Measurements from ENCODE around the gene PCNX1. TPM values are rescaled to one million over a fixed set of nuclear protein-coding genes. Genes with fewer than 3 reads are reported as not detected.
A peak's percentile ranks its signal among the peaks of the same experiment; 100 is the strongest.

Gene PCNX1
- polyA plus RNA-seq, 1 donor = 23.9 TPM

DNA sequence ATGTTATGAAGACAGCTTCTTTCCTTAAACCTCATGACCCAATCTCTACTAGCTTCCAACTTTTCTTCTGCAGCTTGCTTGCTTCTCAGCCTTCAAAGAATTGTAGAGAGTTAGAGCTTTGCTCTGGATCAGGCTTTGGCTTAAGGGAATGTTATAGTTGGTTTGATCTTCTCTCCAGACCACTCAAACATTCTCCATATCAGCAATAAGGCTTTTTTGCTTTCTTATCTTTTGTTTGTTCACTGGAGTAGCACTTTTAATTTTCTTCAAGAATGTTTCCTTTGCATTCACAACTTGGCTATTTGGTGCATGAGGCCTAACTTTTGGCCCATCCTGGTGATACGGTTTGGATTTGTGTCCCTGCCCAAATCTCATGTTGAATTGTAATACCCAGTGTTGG is 163.8 kb downstream of the PCNX1 start:
- no peak for DNase-seq (ENCODE audit: low read depth)

DNA sequence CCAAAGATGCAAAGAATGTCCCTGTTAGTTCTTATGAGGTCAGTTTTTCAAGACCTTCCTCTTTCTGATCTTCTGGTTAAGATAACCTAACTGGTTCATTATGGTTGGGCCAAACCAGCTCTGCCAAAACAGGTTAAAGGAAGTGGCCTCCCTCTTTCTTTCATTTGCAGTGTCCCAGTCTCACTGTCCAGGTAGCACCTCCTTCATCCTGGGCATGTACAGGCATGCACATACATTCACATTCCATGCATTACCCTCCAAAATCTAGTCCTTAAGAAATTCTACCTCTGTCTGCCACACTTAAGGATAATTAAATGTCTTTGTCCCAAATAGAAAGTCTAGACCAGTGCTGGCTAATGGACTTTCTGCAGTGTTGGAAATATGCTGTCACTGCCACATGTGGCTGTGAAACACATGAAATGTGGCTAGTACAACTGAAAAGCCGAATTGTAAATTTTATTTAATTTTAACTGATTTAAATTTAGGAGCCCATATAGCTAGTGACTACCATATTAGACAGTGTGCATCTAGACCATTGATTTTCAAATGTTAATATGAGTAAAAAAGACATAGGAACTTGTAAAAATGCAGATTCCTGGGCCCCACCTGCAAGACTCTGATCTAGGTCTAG is 169.3 kb downstream of the PCNX1 start:
- no peak for DNase-seq (ENCODE audit: low read depth)

DNA sequence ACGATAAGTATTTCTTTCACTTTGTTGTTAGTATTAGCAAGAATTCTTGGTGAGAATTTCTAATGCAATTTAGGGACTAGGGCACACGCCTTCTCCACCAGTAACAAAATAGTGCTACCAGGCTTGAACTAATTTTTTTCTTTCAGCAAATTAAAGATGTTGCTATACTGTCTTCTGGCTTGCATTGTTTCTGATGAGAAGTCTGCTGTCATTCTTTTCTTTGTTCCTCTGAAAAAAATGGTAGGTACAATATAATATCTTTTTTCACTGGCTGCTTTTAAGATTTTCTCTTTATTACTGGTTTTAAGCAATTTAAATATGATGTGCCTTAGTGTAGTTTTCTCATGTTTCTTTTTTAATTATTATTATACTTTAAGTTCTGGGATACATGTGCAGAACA is 171.2 kb downstream of the PCNX1 start:
- no peak for DNase-seq (ENCODE audit: low read depth)

DNA sequence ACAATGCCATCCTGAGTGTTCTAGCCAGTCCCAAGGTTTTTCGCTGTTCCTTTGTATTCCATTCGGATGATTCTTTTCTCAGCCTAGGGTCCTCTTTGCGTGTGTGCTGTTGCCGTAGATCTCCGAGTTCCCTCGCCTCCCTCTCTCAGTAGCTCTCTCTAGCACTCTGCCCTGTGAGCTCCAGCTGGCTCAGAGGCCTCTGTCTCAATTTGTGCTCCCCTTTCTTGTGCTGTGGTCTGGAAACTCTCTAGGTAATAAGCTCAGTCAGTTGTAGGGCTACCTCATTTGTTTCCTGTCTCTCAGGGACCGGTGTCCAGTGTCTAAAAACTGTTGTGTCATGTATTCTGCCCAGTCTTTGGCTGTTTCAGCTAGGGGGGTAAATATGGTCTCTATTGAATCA is 179.3 kb downstream of the PCNX1 start:
- no peak for DNase-seq (ENCODE audit: low read depth)

DNA sequence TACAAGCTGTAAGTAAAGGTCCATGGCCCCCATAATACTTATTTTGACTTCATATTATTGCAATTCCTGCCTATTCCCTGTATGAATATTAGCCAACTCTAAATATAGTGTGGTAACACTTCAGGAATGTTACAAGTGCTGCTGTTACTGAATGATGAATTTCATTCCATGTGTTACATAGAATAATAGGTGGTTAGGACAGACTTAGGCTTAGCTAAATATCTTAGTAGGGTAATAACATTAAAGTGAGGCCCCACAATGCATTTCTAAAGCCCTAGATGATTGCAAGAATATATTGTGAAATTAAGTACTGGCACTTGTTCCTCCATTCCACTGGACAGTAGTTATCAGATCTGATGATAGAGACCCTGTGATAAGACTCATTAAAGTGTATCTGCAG is 182.7 kb downstream of the PCNX1 start:
- no peak for DNase-seq (ENCODE audit: low read depth)

DNA sequence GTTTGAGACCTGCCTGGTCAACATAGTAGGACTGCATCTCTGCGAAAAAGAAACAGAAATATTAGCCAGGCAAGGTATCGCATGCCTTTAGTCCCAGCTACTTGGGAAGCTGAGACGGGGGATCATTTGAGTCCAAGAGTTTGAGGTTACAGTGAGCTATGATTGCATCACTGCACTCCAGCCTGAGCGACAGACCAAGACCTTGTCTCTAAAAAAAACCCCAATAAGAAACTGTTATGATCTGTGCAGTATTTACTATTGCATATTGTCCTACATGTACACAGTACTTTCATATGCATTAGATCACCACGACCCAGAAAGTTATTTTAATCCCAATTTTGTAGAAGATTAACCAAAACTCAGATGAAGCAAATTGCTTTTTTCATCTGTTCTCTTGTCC is 187.5 kb downstream of the PCNX1 start:
- no peak for DNase-seq (ENCODE audit: low read depth)

DNA sequence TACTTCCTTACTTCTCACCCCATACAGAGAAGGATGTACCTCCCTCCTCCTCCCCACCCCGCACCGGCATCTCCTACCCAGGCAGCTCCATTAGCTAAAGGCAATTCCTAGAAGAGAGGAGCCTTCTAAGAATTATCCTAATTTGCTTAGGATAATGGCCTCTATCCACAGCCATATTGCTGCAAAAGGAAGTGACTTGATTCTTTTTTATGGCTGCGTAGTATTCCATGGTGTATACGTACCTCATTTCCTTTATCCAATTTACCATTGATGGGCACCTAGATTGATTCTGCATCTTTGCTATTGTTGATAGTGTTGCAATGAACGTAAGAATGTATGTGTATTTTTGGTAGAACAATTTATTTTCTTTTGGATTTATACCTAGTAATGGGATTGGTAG is 189.7 kb downstream of the PCNX1 start:
- DNase-seq (ENCODE audit: low read depth) = no peak

DNA sequence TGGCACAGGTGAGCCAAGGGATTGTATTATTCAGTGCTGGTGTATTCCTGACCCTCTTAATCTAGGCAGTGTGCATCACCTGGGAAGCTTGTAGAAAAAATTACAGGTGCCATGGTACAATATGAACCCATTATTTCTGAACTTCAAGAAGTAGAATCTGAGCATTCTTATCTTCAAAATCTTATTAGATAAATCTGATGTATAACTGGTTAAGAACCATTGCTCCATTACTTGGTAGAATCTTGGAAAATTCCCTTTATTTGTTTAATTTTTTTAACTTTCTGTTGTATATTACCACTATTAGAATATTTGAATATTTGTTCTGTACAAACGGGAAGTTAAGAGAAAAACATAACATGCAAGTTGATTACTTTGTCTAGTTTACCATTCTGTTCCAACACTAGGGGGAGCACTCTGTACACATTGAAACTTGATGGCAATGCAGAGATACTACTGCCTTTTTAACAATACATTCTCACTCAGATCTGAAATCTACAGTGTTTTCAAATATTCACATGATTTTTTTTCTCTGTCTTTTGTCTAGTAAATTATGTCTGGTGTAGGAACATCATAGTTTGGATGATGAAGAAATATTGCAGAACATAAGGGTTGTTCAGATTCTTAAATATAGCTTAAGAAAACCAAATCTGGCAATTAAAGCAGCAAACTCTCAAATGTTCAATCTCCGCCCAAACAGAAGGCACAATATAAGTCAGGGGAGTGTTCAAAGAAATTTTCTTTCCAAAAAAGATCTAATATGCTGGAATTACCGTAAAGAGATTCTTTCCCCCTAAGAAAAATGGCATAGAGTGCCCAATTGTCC is 196.6 kb downstream of the PCNX1 start:
- DNase-seq (ENCODE audit: low read depth) = peak; percentile 31

DNA sequence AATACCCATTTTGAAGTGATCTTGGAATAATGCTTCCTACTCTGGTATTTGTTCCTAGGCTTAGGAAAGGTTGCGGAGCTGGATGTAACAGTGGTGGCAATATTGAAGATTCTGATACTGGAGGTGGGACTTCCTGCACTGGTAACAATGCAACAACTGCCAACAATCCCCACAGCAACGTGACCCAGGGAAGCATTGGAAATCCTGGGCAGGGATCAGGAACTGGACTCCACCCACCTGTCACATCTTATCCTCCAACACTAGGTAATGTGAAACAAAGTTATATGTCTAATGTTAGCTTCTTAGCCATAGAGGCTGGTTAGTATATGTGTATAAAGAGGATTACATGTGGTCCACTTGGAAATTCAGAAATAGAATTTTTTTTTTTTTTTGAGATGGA is 197.9 kb downstream of the PCNX1 start:
- DNase-seq (ENCODE audit: low read depth) = no peak

DNA sequence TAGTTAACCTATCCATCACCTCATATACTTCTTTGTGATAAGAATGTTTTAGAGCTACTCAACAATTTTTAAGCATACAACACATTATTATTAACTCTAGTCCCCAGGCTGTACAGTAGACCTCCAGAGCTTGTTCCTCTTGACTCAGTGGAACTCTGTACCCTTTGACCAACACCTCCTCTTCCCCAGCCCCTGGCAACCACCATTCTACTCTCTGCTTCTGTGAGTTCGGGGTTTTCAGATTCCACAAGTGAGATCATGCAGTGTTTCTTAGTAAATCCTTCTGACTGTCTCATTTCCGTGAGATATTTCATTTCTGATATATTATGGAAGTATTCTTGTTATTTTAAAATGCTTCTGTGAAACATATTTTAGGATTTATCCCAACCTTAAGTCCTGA is 200.7 kb downstream of the PCNX1 start:
- no peak for DNase-seq (ENCODE audit: low read depth)

DNA sequence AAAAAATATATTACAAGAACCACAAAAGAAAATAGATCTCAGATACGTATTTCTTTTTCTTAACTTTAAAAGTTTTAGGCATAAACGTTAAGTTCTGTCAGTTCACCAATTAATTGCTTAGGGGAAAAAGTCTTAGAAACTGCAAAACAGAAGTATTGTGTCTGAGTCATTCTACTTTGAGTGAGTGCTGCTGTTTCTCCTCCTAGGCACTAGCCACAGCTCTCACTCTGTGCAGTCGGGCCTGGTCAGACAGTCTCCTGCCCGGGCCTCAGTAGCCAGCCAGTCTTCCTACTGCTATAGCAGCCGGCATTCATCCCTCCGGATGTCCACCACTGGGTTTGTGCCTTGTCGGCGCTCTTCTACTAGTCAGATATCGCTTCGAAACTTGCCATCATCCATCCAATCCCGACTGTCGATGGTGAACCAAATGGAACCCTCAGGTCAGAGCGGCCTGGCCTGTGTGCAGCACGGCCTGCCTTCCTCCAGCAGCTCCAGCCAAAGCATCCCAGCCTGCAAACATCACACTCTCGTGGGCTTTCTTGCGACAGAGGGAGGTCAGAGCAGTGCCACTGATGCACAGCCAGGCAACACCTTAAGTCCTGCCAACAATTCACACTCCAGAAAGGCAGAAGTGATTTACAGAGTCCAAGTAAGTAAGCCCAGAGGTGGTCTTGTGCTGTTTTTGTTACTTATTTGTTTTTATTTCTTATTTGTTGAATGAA is 201.3 kb downstream of the PCNX1 start:
- no peak for DNase-seq (ENCODE audit: low read depth)

DNA sequence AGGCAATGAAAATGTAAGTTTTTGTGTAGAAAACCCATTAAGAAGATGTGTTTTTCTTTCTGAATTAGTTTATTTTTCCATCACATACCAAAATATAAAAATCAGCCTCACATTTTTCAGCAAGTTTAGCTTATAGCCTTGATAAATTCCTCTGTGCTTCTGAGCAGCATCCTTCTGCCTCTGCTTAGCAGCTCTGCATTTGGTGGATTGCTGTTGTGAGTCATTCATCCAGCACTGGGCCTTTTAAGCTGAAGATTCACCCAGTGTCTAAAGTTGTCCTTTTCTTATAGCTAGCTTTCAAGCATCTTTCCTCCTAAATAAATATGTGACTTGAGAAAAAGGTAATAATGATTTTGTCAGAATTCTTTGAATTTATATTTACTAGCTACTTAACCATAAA is 206.1 kb downstream of the PCNX1 start:
- no peak for DNase-seq (ENCODE audit: low read depth)

DNA sequence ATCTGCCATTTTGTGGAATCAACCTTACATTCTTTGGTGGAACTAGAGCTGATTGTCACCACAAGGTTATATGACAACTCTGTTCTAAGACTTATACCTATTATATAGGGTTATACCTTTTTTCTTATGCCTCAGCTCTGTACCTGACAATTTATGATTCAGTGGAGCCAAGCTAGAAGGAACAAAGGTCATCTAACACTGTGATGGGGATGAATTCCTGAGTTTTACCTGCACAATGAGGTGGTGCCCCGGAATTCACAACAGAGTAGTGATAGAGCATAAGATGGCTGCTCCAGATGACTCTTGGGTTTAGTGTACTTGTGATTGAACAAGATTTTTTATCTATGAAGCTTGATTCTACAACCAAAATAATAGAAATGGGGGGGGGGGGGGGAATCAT is 207.3 kb downstream of the PCNX1 start:
- DNase-seq (ENCODE audit: low read depth) = no peak

DNA sequence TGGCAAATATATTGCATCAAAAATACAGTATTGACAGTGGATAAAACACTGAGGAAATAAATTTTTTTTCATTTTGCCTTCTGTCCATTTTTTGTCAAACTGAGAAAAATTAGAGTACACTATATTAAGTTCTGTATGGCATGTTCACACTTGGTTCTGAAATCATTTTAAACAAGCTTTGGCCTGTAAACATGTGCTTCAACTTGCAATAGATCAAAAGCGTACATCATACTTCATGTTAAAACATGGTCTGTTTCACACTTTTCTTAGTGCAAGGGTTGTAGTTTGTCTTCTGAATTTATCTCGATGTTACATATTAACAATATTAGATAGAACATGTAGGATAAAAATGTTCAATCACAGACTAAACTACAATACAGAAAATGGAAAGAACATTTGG is 208.0 kb downstream of the PCNX1 start:
- no peak for DNase-seq (ENCODE audit: low read depth)

DNA sequence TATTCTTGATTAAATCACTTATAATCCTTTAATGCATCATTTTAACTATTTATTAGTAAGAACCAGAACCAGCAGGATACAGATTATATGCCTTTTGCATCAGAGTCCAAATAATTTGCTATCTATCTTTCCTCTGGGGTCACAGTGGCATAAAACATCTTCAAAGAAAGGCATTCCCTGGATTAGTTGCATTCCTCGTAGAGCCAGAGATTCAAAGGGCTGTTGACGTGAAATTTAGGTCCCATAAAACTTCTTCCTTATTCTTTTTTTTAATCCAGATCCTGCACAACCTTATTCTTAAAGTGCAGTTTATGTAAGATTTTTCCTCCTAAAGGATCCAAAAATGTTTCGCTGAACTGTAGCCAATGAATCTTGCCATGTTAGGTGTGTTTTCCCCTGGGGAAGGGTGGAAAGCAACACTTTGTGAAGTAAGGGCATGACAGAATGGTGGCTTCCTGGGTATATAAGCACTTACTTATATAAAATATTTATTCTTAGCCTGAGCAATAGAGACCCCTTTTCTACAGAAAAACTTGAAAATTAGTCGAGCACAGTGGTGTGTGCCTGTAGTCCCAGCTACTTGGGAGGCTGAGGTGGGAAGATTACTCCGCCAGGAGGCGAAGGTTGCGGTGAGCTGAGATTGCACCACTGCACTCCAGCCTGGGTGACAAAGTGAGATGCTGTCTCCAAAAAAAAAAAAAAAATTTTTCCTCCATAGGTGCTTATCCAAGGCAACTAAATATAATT is 208.7 kb downstream of the PCNX1 start:
- no peak for DNase-seq (ENCODE audit: low read depth)

DNA sequence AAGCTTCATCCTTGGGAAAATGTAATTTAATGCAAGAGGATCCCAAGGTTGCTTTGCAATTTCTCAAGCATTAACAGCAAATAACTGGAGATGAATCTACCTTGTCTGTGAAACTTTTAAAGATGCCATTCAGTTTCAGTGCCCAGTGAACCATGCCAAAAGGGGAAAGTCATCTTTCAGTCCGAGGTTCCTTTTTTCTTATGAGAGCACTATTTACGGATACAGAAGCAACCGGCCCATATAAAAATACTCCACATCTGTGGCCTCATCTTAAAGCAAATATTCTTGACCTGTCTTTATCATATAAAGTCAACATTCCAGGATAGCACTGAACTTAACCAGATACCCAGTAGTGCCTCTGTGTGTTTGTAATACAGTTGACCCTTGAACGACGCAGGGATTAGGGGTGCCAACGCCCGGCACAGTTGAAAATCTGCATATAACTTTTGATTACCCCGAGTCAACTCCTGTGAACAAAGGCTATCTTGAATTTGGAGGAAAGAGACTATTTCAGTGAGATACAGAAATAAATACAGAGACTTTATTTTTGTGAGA is 209.4 kb downstream of the PCNX1 start:
- DNase-seq (ENCODE audit: low read depth) = no peak

DNA sequence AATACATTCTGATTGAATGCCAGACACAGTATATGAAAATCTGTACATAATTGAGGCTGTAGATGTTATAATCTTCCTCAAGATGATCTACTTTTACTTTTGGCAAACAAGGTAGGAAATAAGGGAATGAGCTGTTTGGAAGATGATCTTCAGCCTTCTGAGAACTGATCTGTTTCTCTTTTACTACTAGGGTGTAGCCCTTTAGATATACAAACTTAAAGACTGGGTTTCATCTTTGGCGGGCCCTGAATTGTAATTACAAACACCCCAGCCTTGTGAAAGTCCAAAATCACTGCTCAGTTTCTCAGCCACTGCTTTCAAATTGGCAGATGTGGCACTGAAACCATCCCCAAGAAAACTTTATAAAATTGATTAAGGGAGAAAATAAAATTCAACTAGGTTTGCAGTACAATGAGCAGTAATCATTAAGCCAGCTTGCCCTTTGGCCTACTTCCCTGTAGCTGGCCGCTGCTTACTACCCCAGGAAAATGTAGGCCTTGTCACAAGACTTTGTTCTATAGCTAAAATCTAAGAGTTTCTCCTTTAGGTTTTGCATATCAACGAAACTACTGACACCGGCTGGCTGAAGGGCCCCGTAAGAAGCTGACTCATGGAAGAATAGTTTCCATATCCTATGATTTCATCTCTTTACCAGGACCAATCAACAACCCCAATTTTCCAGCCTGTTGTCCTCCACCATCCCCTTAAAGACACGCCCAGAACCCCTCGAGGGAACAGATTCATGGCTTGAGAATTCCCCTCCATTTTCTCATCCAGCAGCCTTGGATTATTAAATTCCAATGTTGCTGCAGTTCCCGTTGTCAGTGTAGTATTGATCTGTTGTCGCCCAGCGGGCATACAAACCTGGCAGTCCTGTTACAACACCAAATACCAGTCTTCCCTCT is 210.8 kb downstream of the PCNX1 start:
- DNase-seq (ENCODE audit: low read depth) = no peak

DNA sequence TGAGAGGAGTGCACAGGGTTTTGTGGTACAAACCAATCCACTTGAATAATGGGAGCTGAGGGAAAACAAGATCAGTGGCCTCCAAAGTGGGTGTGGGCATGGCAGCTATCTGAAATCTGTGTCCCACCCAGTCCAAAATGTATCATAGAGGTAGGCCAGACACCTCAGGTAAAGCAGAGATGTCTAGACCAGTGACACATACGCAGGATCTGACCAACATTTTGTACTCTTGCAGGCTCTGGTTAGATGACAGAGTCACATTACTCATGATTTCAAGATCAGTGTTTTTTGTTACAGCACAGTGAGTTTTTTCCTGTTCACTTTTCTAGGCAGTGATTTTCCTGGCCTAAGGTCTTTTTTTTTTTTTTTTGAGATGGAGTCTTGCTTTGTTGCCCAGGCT is 211.8 kb downstream of the PCNX1 start:
- DNase-seq (ENCODE audit: low read depth) = no peak

DNA sequence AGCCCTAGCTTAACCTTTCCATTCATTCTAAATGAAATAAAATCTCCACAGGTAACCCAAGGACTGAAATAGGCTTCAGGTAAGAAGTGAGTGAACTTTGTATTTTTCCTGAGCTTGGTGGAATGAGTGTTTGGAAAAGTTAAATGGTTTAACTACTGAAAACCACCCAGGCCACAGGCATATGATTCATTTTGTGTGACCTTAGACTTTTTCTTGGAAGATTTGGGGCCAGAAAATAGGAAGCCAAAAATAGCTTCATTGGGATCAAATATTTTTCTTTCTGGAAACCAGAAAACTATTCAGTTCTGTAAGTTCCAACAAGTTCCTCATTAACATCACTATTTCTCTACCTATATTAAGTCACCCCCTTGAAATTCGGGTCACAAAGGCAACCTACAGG is 212.6 kb downstream of the PCNX1 start:
- DNase-seq (ENCODE audit: low read depth) = no peak

DNA sequence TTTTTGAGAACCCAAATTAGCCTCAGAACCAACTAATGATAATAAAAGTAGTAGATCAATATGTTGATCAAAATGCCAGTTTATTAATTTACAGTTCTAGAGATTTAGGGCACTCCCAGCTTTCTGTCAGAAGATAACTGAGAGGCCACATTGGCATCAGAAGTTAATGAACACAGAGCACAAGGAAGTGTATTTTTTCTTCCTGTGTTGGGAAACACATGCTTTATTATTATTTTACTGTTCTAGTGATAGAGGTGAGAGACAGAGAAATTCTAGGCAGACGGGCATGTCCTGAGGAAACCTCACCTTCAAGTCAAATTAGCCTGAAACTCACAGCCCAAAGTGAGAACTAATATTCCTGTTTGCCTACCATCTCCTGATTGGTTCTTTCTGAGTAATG is 213.7 kb downstream of the PCNX1 start:
- DNase-seq (ENCODE audit: low read depth) = no peak

DNA sequence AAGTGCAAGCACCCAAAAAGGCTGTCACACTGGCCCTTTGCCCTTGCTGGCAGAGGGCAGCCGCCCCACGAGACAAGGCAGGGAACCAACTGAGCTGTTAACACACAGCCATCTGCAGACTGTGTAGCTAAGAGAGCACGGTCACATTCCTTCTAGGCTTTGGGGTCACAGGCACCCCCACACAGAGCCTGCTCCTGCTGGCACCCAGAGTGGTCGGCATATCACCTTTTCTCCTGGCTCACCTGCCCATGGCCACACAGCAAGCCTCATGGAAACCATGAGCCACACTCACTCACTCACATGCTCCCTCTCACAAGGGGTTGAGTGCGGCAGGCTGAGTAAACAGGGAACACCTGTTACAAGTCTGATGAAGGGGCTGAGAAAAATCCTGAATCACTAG is 214.5 kb downstream of the PCNX1 start:
- no peak for DNase-seq (ENCODE audit: low read depth)

All from forelimb muscle (tissue), 1 donor.